HG03354 (cell line): ENCODE data around the gene ARFGEF2.
"Not testable (repeated sequence)": the region's sequence is repeated elsewhere in the genome, so short reads cannot be mapped to it uniquely, and the experiment has no call there.

Experiments used
- ATAC-seq: cut with Tn5 transposase; IDR thresholded peaks from one replicate; pipeline ENCODE4 v1.9.1; 2021; ENCODE audit warnings: mild to moderate bottlenecking; ENCODE audit not compliant: unreplicated experiment, poor library complexity, severe bottlenecking

The ARFGEF2 gene

DNA sequence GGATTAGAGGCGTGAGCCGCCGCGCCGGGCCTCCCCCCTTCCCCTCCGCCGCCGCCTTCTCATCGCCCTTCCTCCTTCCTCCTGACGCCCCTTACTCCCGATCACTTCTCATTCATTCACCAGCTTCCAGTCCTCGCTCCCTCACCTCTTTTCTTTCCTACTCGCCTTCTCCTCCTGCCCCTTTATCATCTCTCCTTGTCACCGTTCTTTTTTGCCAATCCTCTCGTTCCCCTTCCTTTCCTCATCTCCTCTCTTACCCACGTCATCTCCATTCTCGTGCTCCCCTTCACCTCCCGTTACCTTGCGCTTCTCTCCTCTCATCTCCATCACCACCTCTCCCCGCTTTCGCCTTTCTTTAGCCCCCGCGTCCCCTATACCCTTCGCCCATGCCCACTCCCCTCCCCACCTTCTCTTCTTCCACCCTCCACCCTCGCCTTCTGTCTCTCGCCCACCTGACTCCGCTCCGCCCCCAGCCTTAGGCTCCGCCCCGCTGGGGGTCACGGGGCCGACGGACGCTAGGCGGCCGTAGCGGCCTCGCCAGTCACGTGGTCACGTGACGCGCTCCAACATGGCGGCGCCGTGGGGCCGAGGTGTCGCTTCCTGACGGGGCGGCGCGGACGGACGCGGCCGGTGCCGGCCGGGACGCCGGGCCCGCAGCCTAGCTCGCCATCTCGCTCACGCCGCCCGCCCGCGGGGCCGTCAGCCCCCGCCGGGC, at the start of gene ARFGEF2:
Gene ARFGEF2, plus strand, starts transcription at position 544 of the 715 bp plus-strand sequence. CDS start 179 bp downstream, outside the sequence.
- peak; percentile 75 for ATAC-seq

- ATAC-seq: no peak
These were observed 46.1 kb upstream of the ARFGEF2 start for GRCh38 chr20:48875233-48875913.

- ATAC-seq: no peak
These were observed 45.6 kb upstream of the ARFGEF2 start for GRCh38 chr20:48875914-48876240.

DNA sequence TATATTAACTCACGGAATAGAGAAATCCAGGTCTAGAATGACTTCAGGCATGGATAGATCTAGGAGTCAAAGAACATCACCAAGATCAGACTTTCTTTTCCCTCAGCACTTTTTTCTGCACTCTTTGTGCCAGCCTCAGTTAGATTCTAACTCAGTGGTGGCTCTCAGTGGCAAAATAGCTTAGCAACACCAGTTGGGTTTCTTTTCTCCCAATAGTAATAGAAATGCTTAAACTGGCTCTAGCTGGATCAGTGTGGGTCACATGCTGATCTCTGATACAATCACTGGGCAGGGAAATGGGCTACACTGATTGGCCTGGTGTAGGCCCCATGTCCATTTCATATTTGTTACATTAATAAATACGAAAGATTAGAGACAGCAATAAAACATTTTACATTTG, 44.2 kb upstream of the ARFGEF2 start:
- ATAC-seq: no peak

DNA sequence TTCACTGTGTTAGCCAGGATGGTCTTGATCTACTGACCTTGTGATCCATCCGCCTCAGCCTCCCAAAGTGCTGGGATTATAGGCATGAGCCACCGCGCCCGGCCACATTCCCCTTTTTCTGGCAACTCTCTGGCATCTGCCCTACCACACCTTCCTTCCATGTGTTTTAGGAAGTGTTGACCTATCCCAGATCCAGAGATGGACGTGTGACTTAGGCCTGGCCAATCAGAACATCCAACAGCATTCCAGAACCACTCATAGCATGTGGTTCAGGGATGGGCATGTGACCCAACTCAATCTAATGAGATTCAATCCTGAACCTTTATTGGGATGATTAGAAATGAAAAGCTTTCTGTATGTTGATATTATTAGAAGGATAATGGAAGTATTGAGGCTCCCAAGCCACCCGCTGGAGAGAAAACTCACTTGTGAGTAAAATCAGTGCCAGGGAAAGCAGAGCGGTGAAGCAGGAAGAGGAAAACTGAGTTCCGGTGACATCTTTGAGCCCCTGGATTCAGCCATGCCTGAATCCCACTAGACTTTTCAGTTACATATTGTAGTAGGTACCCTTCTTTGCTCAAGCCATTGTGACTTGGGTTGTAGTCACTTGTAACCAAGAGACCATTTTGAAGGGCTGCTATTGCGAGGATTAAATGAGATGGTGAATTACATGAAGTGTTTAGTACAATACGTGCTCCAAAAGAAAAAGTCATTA, 42.8 kb upstream of the ARFGEF2 start:
- no peak for ATAC-seq

GRCh38 chr20:48879612-48880245, 41.8 kb upstream of the ARFGEF2 start:
- ATAC-seq: no peak

- no peak for ATAC-seq
These were observed 41.2 kb upstream of the ARFGEF2 start for GRCh38 chr20:48880331-48880730.

DNA sequence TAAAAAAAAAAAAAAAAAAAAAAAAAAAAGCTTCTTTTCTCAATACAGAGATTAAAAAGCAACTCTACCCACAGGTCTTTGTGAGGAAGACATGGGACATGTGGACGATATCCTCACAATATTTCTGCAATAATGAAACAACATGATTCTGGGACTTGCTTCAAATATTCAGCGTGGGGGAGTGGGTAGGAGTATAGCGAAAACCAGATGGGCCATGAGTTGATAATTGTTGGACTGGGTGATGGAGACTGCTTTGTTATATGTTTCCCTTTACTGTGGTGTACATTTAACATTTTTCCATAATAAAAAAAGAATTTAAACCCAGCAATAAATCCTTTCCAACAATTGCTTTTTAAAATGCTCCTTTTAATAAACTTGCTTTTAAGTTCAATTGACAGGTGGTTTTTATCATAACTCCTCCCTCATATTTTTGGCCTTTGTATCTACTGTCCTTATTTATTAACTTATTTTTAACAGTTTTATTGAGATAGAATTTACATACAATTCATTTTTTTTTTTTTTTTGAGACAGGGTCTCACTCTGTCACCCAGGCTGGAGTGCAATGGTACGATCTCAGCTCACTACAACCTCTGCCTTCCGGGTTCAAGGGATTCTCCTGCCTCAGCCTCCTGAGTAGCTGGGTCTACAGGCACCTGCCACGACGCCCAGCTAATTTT, 40.4 kb upstream of the ARFGEF2 start:
- no peak for ATAC-seq

GRCh38 chr20:48885237-48885636, 36.3 kb upstream of the ARFGEF2 start:
- no peak for ATAC-seq

DNA sequence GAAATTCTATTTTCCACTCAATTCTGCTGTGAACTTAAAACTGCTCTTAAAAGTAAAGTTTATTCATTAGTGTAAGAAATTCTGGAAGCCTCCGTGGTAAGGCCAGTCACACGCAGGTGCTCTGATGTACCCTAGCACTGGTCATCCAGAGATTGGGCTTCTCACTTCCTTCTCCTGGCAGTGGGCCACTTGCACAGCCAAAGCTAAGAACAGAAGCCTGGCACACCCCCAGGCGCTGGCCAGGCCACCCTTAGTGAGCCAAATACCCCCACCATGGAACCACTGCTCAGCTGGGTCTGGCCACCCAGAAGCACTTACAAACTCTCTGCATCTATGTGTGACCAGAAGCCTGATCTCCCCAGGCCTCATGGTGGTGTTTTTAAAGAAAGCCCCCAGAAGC, 35.3 kb upstream of the ARFGEF2 start:
- ATAC-seq: no peak

GRCh38 chr20:48886811-48887210, 34.7 kb upstream of the ARFGEF2 start:
- ATAC-seq: no peak

DNA sequence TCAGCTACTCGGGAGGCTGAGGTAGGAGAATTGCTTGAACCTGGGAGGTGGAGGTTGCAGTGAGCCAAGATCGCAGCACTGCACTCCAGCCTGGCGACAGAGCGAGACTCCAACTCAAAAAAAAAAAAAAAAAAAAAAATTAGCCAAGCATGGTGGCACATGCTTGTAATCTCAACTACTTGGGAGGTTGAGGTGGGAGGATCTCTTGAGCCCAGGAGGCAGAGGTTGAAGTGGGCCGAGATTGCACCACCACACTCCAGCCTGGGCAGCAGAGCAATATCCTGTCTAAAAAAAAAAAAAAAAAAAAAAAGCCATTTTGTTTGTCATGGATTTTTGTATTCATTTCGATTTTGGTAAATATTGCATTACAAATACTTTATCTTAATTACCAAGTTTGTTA, 33.0 kb upstream of the ARFGEF2 start:
- not testable (repeated sequence) for ATAC-seq

DNA sequence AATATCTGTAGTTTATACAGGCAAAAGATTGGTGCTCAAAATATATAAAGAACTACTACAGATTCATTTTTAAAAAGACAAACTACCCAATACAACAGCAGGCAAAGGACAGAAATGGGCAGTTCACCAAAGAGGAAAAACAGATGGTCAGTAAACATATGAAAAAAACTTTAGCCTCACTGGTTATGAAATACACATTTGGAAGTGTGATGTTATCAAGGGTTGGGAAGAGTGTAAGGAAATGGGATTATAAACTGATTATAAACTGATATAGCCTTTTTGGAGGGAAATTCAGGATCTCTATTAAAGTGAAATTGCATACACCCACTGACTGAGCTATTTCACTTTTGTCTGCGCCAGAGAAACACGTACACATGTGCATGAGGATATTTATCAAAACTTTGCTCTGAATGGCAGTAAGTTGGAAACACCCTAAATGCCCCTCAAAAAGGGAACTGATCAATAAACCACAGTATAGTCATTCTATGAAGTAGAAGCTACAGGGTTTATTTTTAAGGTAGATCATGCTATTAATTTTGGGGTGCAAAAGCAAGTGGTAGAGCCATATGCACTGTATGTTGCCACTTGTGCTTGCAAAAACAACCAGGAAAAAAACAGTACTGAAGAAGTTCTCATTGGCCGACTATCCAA, 32.2 kb upstream of the ARFGEF2 start:
- no peak for ATAC-seq

DNA sequence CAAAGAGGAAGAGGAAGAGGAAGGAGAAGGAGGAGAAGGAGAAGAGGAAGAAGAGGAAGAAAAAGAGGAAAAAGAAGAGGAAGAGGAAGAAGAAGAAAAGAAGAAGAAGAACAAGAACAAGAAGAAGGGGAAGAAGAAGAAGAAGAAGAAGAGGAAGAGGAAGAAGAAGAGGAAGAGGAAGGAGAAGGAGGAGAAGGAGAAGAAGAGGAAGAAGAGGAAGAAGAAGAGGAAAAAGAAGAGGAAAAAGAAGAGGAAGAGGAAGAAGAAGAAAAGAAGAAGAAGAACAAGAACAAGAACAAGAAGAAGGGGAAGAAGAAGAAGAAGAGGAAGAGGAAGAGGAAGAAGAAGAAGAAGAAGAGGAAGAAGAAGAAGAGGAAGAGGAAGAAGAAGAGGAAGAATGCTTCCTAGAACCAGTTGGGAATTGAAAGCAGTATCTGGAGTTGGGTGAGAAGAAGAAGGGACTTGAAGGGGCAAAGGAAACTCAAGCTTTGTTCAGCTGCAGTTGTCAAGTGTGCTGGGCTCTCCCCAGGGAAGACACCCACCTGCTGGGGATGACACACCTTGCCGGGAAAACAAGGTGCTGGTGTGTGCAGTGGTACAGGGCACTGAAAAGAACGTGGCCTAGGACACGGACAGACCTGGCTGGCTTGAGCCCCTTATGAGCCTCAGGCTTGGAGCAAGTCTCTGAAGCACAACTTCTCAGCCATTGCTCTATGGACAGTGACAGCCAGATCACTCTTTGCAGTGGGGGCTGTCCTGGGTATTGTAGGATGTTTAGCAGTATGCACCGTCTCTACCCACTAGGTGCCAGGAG, 30.1 kb upstream of the ARFGEF2 start:
- no peak for ATAC-seq

DNA sequence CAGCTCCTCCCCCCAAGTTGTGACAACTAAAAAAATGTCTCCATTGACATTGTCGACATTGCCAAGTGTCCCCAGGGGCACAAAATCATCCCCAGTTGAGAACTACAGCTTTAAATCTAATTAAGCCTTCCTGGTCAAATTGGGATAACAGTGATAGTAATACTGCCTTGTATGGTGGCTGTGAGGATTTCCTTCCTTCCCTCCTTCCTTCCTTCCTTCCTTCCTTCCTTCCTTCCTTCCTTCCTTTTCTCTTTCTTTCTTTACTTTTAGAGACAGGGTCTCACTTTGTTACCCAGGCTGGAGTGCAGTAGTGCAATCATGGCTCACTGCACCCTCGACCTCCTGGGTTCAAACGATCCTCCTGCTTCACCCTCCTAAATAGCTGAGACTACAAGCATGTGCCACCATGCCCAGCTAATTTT, 29.5 kb upstream of the ARFGEF2 start:
- no peak for ATAC-seq

DNA sequence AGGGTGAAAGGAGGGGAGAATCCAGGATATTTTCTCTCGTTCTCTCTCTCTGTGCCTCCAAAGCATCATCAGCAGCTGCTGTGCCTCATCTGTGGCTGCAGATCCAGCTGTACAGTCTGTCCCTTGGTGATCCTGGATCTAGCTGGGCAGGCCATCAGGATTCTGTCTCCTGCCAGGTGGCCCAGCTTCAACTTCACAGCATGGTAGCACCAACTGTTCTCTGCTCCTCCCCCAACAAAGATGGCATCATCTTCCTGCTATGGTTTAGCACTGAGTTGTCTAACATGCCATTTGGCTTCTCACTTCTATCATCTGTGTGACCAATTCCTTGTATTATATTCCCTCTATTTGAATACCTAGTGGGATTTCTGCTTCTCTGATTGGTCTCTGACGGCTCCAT, 28.6 kb upstream of the ARFGEF2 start:
- no peak for ATAC-seq

GRCh38 chr20:48893374-48893773, 28.1 kb upstream of the ARFGEF2 start:
- no peak for ATAC-seq

DNA sequence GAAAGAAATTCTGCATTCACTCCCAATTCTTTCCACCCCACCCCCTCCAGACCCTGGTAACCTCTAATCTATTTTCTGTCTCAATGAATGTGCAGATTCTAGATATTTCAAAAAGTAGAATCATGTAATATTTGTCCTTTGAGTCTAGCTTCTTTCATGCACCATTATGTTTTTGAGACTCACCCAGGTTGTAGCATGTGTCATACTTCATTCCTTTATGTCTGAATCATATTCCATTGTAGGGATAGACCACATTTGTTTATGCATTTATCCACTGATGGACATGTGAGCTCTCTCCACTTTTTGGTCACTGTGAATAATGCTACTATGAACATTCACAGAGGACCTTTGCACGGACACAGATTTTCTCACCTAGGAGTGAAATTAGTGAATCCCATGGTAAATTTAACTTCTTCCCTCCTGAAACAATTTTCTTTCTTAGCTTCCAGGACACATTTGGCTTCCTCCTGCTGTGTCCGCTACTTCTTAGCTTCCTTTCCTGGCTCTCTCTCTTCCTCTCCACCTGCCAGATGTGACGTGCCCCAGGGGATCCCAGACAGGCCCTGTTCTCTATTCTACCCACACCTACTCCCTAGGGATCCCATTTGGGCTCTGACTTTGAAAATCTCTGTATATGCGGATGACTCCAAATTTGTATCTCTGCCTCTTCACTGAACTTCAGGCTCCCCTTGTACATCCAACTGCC, 24.1 kb upstream of the ARFGEF2 start:
- no peak for ATAC-seq
